Measurements from ENCODE around the gene ZFAND3. TPM values are rescaled to one million over a fixed set of nuclear protein-coding genes. Genes with fewer than 3 reads are reported as not detected.

The ZFAND3 gene
- total and polyA plus RNA-seq, 10 donors: 9.3 to 63.7 (median 49.9) TPM

DNA sequence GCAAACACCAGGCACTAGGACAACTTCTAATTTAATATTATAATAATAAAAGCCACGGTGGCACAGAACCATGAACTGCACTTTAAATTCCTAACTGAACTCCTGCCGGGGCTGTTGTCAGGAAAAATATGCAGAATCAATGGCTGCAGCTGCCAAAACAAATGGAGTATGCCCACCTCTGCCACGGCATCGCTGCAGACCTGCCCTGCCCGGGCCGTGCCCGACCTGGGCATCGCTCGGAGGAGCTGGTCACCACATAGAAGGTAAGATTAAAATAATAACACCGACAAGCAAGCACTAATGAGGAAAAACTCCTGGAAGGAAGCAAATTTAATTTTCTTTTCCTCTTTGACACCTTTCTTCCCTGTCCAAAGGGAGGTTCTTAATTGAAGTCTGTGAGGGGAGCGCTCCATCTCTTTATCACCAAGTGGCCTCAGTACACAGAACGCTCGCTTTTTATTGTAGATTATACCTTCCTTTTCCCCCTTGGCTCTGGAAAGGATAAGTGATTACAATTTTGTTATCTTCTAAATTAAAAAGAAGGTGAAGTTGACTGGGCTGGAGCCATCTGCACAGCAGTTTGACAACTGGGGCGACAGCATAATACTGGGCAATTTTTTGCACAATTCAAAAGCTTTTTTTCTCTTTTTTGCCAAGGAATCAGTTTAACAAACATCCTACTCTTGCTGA is 351.3 kb downstream of the ZFAND3 start:
- intact Hi-C loops (cut with DNase I; ENCODE audit: low total_unique reads): no loop called here
- no peak for DNase-seq
- no peak overlapping the region for H3K4me3 ChIP-seq
- no peaks in the 10 kb centered on the region for H3K4me1 ChIP-seq
- TF ChIP-seq POLR2AphosphoS5 (IDR thresholded peaks at IDR 0.05): peak in 1 of 3 donors; percentile 20
- TF ChIP-seq, protein P1, sequence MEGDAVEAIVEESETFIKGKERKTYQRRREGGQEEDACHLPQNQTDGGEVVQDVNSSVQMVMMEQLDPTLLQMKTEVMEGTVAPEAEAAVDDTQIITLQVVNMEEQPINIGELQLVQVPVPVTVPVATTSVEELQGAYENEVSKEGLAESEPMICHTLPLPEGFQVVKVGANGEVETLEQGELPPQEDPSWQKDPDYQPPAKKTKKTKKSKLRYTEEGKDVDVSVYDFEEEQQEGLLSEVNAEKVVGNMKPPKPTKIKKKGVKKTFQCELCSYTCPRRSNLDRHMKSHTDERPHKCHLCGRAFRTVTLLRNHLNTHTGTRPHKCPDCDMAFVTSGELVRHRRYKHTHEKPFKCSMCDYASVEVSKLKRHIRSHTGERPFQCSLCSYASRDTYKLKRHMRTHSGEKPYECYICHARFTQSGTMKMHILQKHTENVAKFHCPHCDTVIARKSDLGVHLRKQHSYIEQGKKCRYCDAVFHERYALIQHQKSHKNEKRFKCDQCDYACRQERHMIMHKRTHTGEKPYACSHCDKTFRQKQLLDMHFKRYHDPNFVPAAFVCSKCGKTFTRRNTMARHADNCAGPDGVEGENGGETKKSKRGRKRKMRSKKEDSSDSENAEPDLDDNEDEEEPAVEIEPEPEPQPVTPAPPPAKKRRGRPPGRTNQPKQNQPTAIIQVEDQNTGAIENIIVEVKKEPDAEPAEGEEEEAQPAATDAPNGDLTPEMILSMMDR (IDR thresholded peaks at IDR 0.05 in 8 of 11, conservative IDR thresholded peaks at IDR 0.05 in 3 of 11): no peak
- 88 to 94% (median 89%) methylated on average over 14 of the region's 14 CpGs for WGBS, 5 donors
- peaks cover 0 to 52% (median 10%) of the 10 kb centered on the region in 6 donors for H3K36me3 ChIP-seq
- H3K9me3 ChIP-seq: no peaks in the 10 kb centered on the region
- no peaks in the 10 kb centered on the region for H3K27me3 ChIP-seq (replicated peaks in 1 of 7)
- H3K27ac ChIP-seq: no peak overlapping the region

DNA sequence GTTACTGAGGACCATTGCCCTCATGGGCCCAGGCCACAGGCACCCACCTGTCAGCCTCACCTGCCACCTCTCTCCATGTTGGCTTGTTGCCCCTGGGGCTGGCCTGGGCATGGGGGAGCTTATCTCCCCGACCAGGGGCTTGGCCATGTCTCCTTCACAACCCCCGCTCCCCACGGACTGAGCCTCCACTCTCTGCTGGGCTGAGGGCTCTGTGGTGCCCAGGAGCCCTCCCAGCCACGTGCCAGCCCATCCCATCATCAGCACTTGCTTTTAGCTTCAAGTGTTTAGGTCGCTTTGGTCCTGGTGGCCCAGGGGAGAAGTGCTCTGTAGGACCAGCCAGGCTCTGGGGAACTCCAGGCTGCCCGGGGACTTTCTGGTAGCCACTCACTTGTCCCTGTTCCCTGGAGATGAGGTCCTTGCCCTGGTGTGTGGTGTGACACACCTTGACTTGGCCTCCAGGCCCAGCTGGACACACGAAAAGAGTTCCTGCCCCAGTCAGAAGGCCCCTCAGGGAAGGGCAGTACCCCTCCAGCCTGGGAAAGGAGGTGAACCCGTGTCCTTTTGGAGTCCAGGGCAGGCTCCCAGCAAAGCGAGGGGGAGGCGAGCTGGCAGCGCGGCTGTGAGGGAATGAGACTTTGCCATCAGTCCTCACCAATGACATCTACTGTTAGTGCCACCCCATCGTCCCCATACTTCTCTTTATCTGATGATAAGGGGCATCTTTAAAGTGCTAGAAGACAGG is 352.6 kb downstream of the ZFAND3 start:
- intact Hi-C loops (cut with DNase I; ENCODE audit: low total_unique reads): no loop called here
- H3K27me3 ChIP-seq (replicated peaks in 1 of 7): no peaks in the 10 kb centered on the region
- H3K36me3 ChIP-seq: peaks cover 0 to 55% (median 10%) of the 10 kb centered on the region in 6 donors
- peak in 1 of 3 donors; percentile 24 for TF ChIP-seq POLR2AphosphoS5 (IDR thresholded peaks at IDR 0.05)
- TF ChIP-seq, protein P1 (IDR thresholded peaks at IDR 0.05 in 8 of 11, conservative IDR thresholded peaks at IDR 0.05 in 3 of 11): no peak
- TF ChIP-seq POLR2A (IDR thresholded peaks at IDR 0.05): no peak
- H3K4me1 ChIP-seq: no peaks in the 10 kb centered on the region
- no peak for DNase-seq
- no peaks in the 10 kb centered on the region for H3K9me3 ChIP-seq
- H3K27ac ChIP-seq: no peak overlapping the region
- 84 to 90% (median 86%) methylated on average over 12 to 13 of the region's 13 CpGs for WGBS, 5 donors
- no peak overlapping the region for H3K4me3 ChIP-seq

DNA sequence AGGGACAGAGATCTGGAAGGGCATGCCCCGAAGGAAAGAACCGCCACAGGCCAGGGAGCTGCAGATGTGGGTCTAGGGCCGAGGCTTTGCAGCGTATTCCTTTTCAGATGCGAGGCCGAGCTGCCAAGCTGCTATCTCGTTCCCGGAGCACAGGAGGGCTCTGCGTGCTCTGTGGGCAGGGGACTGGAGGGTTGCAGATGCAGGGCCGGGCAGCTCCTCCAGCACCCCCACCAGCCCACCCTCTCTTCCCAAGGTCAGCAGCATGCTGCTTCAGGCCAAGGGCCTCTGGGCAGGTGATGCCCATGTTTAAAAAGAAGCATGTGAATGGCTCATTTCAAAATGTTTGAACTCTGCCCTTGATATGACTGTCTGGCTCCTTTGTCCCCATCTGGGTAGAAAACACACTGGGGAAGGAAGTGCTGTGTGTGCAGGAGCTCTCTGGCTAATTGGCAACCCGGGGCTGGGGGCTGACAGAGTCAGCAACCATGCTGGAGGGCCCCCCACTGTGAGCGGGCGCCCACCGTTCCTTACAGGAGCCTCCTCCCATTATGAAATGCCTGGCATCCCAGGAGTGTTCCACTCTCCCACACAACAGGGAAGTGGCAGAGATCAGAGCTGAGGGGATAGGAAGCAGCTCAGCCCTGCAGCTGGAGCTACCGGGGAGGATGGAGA is 353.3 kb downstream of the ZFAND3 start:
- Histone ChIP-seq H3K4me1 (no peaks in the 10 kb centered on the region), H3K4me3 (no peak overlapping the region), H3K27ac (no peak overlapping the region), H3K36me3 (peaks cover 0 to 55% (median 10%) of the 10 kb centered on the region in 6 donors), H3K27me3 (replicated peaks in 1 of 7) (no peaks in the 10 kb centered on the region), H3K9me3 (no peaks in the 10 kb centered on the region)
- intact Hi-C loops (cut with DNase I; ENCODE audit: low total_unique reads): no loop called here
- WGBS, 5 donors: 86 to 92% (median 87%) methylated on average over 12 to 15 of the region's 15 CpGs
- TF ChIP-seq, protein P1 (IDR thresholded peaks at IDR 0.05 in 8 of 11, conservative IDR thresholded peaks at IDR 0.05 in 3 of 11): no peak
- TF ChIP-seq POLR2AphosphoS5 (IDR thresholded peaks at IDR 0.05): peak in 1 of 3 donors; percentile 40
- no peak for DNase-seq

DNA sequence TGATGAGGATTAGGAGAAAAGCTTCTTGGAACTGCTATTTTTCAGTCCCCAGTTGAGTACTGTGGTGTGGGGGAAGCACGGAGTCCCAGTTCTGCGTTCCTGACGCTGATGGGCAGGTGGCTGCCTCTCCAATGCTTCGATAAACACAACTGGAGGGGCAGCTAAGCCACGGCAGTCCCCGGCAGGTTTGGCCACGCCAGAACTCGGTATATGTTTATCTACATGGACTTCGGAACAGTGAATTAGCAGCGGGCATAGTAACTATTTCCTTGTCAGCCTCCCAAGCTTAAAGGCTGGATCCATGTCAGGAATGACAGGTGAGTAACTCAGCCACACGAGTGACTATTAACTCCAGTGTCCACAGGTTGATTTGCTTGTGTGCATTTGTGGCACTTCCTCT is 354.4 kb downstream of the ZFAND3 start:
- H3K9me3 ChIP-seq: no peaks in the 10 kb centered on the region
- peaks cover 0 to 52% (median 10%) of the 10 kb centered on the region in 6 donors for H3K36me3 ChIP-seq
- no peak overlapping the region for H3K4me3 ChIP-seq
- no peaks in the 10 kb centered on the region for H3K27me3 ChIP-seq (replicated peaks in 1 of 7)
- WGBS, 5 donors: 92 to 97% (median 94%) methylated on average over 11 of the region's 11 CpGs
- intact Hi-C loops (cut with DNase I; ENCODE audit: low total_unique reads): no loop called here
- TF ChIP-seq, protein P1 (IDR thresholded peaks at IDR 0.05 in 8 of 11, conservative IDR thresholded peaks at IDR 0.05 in 3 of 11): no peak
- TF ChIP-seq POLR2AphosphoS5 (IDR thresholded peaks at IDR 0.05): no peak
- no peak for TF ChIP-seq POLR2A (IDR thresholded peaks at IDR 0.05)
- DNase-seq: no peak
- H3K27ac ChIP-seq: no peak overlapping the region
- no peaks in the 10 kb centered on the region for H3K4me1 ChIP-seq

Data from spleen (tissue), 11 donors.